Activated T-cell treated with anti-CD3 and anti-CD28 coated beads, Interleukin-2, amount 50 U/mL, for 72 hours (primary cell): Measurements from ENCODE around the gene HCLS1. TPM values are rescaled to one million over a fixed set of nuclear protein-coding genes. Genes with fewer than 3 reads are reported as not detected.

ENCODE experiments used
- ATAC-seq, 2 donors: fragments of 150-1000 bp; cut with Tn5 transposase; replicated peaks in 1 of 2; 2 replicates each; pipeline ENCODE4 v1.10.0; 2021; ENCODE audit warnings: moderate library complexity in 2 of 2, mild to moderate bottlenecking in 1 of 2
- DNase-seq, 2 donors: peaks; one replicate each; pipeline ENCODE4 v3.0.0; 2021 to 2022; ENCODE audit warnings: mixed read lengths in 1 of 2
- H3K27ac Mint-ChIP-seq: one replicate; pipeline ENCODE4 v1.8.0; 2022; ENCODE audit warnings: mild to moderate bottlenecking, moderate library complexity, mixed read lengths
- H3K27me3 Mint-ChIP-seq: one replicate; pipeline ENCODE4 v1.8.0; 2022; ENCODE audit warnings: low read depth, mixed read lengths
- H3K36me3 Mint-ChIP-seq, 2 donors: one replicate each; pipeline ENCODE4 v1.8.0; 2022; ENCODE audit warnings: mixed read lengths in 2 of 2, mild to moderate bottlenecking in 1 of 2; ENCODE audit not compliant: insufficient read depth in 2 of 2
- H3K4me1 Mint-ChIP-seq: one replicate; pipeline ENCODE4 v1.8.0; 2022; ENCODE audit warnings: low read depth, mixed read lengths
- H3K4me3 Mint-ChIP-seq, 2 donors: one replicate each; pipeline ENCODE4 v1.8.0; 2022; ENCODE audit warnings: mild to moderate bottlenecking in 2 of 2, mixed read lengths in 2 of 2, moderate library complexity in 2 of 2
- H3K9me3 Mint-ChIP-seq, 2 donors: one replicate each; pipeline ENCODE4 v1.8.0; 2022; ENCODE audit warnings: mixed read lengths in 2 of 2
- total RNA-seq, 2 donors: library from RNA; stranded (reverse); gene quantifications; one replicate each; pipeline ENCODE4 v1.2.3, GENCODE V29; 2022

The HCLS1 gene
- total RNA-seq, 2 donors from 2014 or later, result 236 to 259 TPM

- Mint-ChIP-seq H3K36me3 (peaks cover 3 to 27% of the 10 kb centered on the region in 2 donors), H3K9me3 (no peaks in the 10 kb centered on the region), H3K4me1 (peaks cover 11% of the 10 kb centered on the region), H3K27ac (no peak overlapping the region), H3K4me3 (no peak overlapping the region), H3K27me3 (no peaks in the 10 kb centered on the region)
- ATAC-seq (no peak), DNase-seq (no peak)
These were observed 16.4 kb upstream of the HCLS1 start for GRCh38 chr3:121677141-121677540.

GRCh38 chr3:121670676-121671075, 10.0 kb upstream of the HCLS1 start:
- ATAC-seq, result no peak
- DNase-seq, result no peak
- H3K27me3 Mint-ChIP-seq, result no peaks in the 10 kb centered on the region
- peaks cover 5 to 25% of the 10 kb centered on the region in 2 donors for H3K36me3 Mint-ChIP-seq
- H3K27ac Mint-ChIP-seq, result no peak overlapping the region
- no peaks in the 10 kb centered on the region for H3K4me1 Mint-ChIP-seq
- no peaks in the 10 kb centered on the region for H3K9me3 Mint-ChIP-seq
- H3K4me3 Mint-ChIP-seq, result no peak overlapping the region

GRCh38 chr3:121667333-121667732, 6.6 kb upstream of the HCLS1 start:
- no peak for DNase-seq
- peaks cover 5 to 17% of the 10 kb centered on the region in 2 donors for H3K36me3 Mint-ChIP-seq
- no peak overlapping the region for H3K27ac Mint-ChIP-seq
- H3K4me3 Mint-ChIP-seq, result no peak overlapping the region
- H3K9me3 Mint-ChIP-seq, result no peaks in the 10 kb centered on the region
- H3K27me3 Mint-ChIP-seq, result no peaks in the 10 kb centered on the region
- H3K4me1 Mint-ChIP-seq, result no peaks in the 10 kb centered on the region
- ATAC-seq, result no peak

GRCh38 chr3:121665488-121665887, 4.8 kb upstream of the HCLS1 start:
- H3K27me3 Mint-ChIP-seq, result no peaks in the 10 kb centered on the region
- no peak overlapping the region for H3K27ac Mint-ChIP-seq
- no peak for DNase-seq
- ATAC-seq, result no peak
- peaks cover 14% of the 10 kb centered on the region for H3K4me1 Mint-ChIP-seq
- no peak overlapping the region for H3K4me3 Mint-ChIP-seq
- H3K9me3 Mint-ChIP-seq, result no peaks in the 10 kb centered on the region
- peaks cover 5 to 18% of the 10 kb centered on the region in 2 donors for H3K36me3 Mint-ChIP-seq

GRCh38 chr3:121663171-121663847, 2.6 kb upstream of the HCLS1 start:
- DNase-seq (no peak), ATAC-seq (no peak)
- Mint-ChIP-seq H3K27ac (no peak overlapping the region), H3K4me1 (peaks cover 35% of the 10 kb centered on the region), H3K27me3 (no peaks in the 10 kb centered on the region), H3K9me3 (no peaks in the 10 kb centered on the region), H3K36me3 (peaks cover 9 to 19% of the 10 kb centered on the region in 2 donors), H3K4me3 (no peak overlapping the region)

- ATAC-seq (no peak), DNase-seq (no peak)
- Mint-ChIP-seq H3K4me1 (peaks cover 41% of the 10 kb centered on the region), H3K36me3 (peaks cover 12 to 21% of the 10 kb centered on the region in 2 donors), H3K27ac (no peak overlapping the region), H3K27me3 (no peaks in the 10 kb centered on the region), H3K4me3 (no peak overlapping the region), H3K9me3 (no peaks in the 10 kb centered on the region)
These were observed 2.0 kb upstream of the HCLS1 start for GRCh38 chr3:121662742-121663141.

- Mint-ChIP-seq H3K9me3 (no peaks in the 10 kb centered on the region), H3K36me3 (peaks cover 20 to 32% of the 10 kb centered on the region in 2 donors), H3K27ac (peak overlapping the region; percentile 99), H3K4me3 (peak overlapping the region; percentile 87 to 95), H3K27me3 (no peaks in the 10 kb centered on the region), H3K4me1 (peaks cover 55% of the 10 kb centered on the region)
- DNase-seq (no peak), ATAC-seq (no peak)
These were observed 673 bp upstream of the HCLS1 start for GRCh38 chr3:121661376-121661775.

GRCh38 chr3:121659586-121659985, 1.1 kb downstream of the HCLS1 start:
- Mint-ChIP-seq H3K27me3 (no peaks in the 10 kb centered on the region), H3K9me3 (no peaks in the 10 kb centered on the region), H3K36me3 (peaks cover 24 to 28% of the 10 kb centered on the region in 2 donors), H3K4me3 (peak overlapping the region; percentile 87 to 95), H3K4me1 (peaks cover 65% of the 10 kb centered on the region), H3K27ac (peak overlapping the region; percentile 99)
- ATAC-seq (no peak), DNase-seq (peak in 1 of 2 donors; percentile 8)

- H3K4me3 Mint-ChIP-seq, result peak overlapping the region; percentile 87 to 95
- H3K27ac Mint-ChIP-seq, result peak overlapping the region; percentile 99
- H3K4me1 Mint-ChIP-seq, result peaks cover 72% of the 10 kb centered on the region
- no peak for DNase-seq
- peaks cover 25 to 28% of the 10 kb centered on the region in 2 donors for H3K36me3 Mint-ChIP-seq
- H3K27me3 Mint-ChIP-seq, result no peaks in the 10 kb centered on the region
- H3K9me3 Mint-ChIP-seq, result no peaks in the 10 kb centered on the region
- no peak for ATAC-seq
These were observed 1.8 kb downstream of the HCLS1 start for GRCh38 chr3:121658716-121659435.

GRCh38 chr3:121654493-121655385, 6.0 kb downstream of the HCLS1 start:
- peak overlapping the region; percentile 60 to 71 for H3K4me3 Mint-ChIP-seq
- peaks cover 22 to 38% of the 10 kb centered on the region in 2 donors for H3K36me3 Mint-ChIP-seq
- DNase-seq, result peak in 1 of 2 donors; percentile 10
- H3K9me3 Mint-ChIP-seq, result no peaks in the 10 kb centered on the region
- peak overlapping the region; percentile 72 for H3K27ac Mint-ChIP-seq
- ATAC-seq, result peak; percentile 90 to 92
- H3K27me3 Mint-ChIP-seq, result no peaks in the 10 kb centered on the region
- peaks cover 83% of the 10 kb centered on the region for H3K4me1 Mint-ChIP-seq

- H3K4me3 Mint-ChIP-seq, result peak overlapping the region in 1 of 2 donors; percentile 25
- H3K27ac Mint-ChIP-seq, result peak overlapping the region; percentile 70
- no peaks in the 10 kb centered on the region for H3K9me3 Mint-ChIP-seq
- no peaks in the 10 kb centered on the region for H3K27me3 Mint-ChIP-seq
- no peak for DNase-seq
- ATAC-seq, result no peak
- H3K4me1 Mint-ChIP-seq, result peaks cover 58% of the 10 kb centered on the region
- H3K36me3 Mint-ChIP-seq, result peaks cover 8 to 27% of the 10 kb centered on the region in 2 donors
These were observed 9.0 kb downstream of the HCLS1 start for GRCh38 chr3:121651684-121652083.

- H3K27me3 Mint-ChIP-seq, result no peaks in the 10 kb centered on the region
- ATAC-seq (no peak), DNase-seq (no peak)
- H3K27ac Mint-ChIP-seq, result peak overlapping the region; percentile 65
- H3K36me3 Mint-ChIP-seq, result peaks cover 6 to 21% of the 10 kb centered on the region in 2 donors
- no peak overlapping the region for H3K4me3 Mint-ChIP-seq
- peaks cover 45% of the 10 kb centered on the region for H3K4me1 Mint-ChIP-seq
- no peaks in the 10 kb centered on the region for H3K9me3 Mint-ChIP-seq
These were observed 11.1 kb downstream of the HCLS1 start for GRCh38 chr3:121649645-121650044.
